Esophagus muscularis mucosa (tissue), 4 donors: Measurements from ENCODE around the gene TMEM169.

Experiments used
- EP300 ChIP-seq: sonication (generic); formaldehyde crosslinking; IDR thresholded peaks from one replicate; pipeline ENCODE4 v1.6.1; 2017; ENCODE audit warnings: antibody characterized with exemption
- POLR2A ChIP-seq: fragments of 450-650 bp; IDR thresholded peaks from one replicate; pipeline ENCODE4 v1.6.1; 2017; ENCODE audit warnings: antibody characterized with exemption, moderate library complexity, mild to moderate bottlenecking, low read depth
- POLR2AphosphoS5 ChIP-seq, 2 donors: sonication (generic); formaldehyde crosslinking; IDR thresholded peaks; one replicate each; pipeline ENCODE4 v1.6.1; 2017; ENCODE audit warnings: antibody characterized with exemption in 2 of 2
- TF ChIP-seq, protein P1 (sequence below), 3 experiments: fragments of 200-600 bp in 2 of 3; fragments of 450-650 bp in 1 of 3; sonication (generic) in 2 of 3; IDR thresholded peaks; one replicate each; pipeline ENCODE4 v1.5.1; 2017 to 2019; ENCODE audit warnings: antibody characterized with exemption in 3 of 3, mild to moderate bottlenecking in 2 of 3, moderate library complexity in 1 of 3

DNA sequence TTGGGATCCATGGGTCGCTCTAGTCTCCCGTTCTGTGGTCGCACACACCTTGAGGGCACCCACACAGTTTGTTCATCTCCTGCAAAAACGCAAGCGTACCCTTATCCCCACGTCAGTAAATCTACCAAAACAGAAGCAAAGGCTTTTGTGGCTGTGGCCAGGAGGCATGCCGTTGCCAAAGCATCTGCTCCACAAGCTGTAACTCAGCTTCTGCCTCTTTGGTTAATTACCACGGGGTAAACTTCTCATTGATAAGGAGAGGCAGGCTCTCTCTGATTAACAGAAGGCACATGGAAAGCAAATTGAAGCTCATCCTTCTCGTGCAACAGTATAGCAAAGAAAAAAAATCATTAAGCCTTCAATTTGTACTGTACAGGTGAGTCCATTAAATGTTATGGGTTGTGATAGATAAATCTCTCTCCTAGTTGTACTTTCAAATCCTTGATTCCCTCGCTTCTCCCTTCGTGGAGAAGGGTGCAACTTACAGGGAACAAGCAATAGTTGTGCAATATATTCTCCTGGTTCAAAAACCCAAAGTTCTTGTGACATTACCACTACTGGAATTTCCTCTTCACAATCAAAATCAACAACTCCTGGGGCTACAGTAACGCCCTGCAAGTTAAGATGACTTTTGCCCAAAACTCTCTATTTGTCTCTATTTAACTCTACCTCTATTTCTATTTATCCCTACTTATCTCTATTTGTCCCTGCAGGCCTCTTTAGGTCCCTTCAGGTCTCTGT is 10.4 kb upstream of the TMEM169 start:
- TF ChIP-seq, protein P1, sequence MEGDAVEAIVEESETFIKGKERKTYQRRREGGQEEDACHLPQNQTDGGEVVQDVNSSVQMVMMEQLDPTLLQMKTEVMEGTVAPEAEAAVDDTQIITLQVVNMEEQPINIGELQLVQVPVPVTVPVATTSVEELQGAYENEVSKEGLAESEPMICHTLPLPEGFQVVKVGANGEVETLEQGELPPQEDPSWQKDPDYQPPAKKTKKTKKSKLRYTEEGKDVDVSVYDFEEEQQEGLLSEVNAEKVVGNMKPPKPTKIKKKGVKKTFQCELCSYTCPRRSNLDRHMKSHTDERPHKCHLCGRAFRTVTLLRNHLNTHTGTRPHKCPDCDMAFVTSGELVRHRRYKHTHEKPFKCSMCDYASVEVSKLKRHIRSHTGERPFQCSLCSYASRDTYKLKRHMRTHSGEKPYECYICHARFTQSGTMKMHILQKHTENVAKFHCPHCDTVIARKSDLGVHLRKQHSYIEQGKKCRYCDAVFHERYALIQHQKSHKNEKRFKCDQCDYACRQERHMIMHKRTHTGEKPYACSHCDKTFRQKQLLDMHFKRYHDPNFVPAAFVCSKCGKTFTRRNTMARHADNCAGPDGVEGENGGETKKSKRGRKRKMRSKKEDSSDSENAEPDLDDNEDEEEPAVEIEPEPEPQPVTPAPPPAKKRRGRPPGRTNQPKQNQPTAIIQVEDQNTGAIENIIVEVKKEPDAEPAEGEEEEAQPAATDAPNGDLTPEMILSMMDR (IDR thresholded peaks at IDR 0.05): no peak
- TF ChIP-seq POLR2A: no peak
- no peak for TF ChIP-seq EP300
- no peak for TF ChIP-seq POLR2AphosphoS5 (IDR thresholded peaks at IDR 0.05)
